ENCODE results near the gene SKAP1.
A peak's percentile ranks its signal among the peaks of the same experiment; 100 is the strongest.

GRCh38 chr17:48335858-48336500 is 94.0 kb downstream of the SKAP1 start:
- TF ChIP-seq POLR2AphosphoS5 (IDR thresholded peaks at IDR 0.05) (no peak), POLR2A (IDR thresholded peaks at IDR 0.05) (no peak), CTCF (IDR thresholded peaks at IDR 0.05) (peak in 5 of 7 experiments; percentile 51 to 73 (median 70))

All from stomach (tissue), 4 donors.